Measurements from ENCODE around the gene TMEM242.

TMEM242 gene

DNA sequence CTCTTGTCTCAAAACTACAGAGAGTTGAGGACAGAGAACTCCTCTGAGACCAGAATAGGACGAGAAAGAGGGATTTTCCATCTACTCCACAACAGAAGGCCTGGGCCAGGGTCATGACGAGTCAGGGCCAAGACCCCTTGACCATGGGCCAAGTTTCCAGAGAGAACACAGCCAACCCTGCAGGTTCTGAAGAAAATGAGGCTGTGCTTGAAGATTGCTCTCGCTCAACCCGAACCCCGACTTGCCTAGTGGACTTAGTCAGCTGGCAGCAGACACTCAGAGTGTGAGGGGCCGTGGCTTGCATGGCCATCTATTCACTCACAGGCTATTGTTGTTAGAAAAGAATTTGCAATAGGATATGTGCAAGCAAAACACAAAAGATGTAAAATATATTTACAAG is 54.5 kb downstream of the TMEM242 start:
- DNase-seq = no peak

DNA sequence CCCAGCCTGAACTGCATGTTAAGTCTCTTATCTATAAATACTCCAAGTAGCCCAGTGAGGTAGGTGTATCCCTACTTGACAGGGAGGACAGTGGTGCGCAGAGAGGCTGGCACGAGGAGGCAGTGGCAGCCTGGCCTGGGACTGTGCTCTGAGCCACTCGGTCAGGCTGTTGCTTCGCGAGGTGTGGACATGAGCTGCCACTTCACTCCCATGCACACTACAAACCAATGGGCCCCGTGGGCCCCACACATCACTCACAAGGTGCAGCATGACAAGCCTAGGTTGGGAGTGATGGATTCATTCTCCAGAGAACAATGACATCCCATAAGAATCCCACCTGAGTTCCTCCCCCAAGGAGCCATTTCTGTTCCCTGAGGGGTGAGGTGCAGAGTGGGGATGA is 54.9 kb downstream of the TMEM242 start:
- DNase-seq = no peak

DNA sequence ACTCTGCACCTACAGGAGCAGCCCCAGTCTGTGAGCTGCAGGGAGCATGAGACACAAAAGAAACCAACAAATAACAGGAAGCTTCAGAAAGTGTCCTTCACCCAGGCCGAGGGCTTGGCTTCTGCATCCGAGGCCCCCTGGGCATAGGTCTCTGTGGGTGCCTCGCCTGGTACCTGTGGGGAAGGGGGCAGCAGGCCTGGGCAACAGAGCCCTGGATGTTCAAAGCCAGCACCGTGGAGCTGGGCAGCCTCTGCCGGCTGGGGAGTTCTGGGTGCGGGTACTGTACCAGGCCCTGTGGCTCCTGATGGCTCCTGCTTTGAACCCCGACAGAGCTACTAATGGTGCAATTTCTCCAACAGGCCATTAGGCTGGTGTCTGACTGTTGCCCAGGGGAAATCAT is 55.7 kb downstream of the TMEM242 start:
- no peak for DNase-seq

DNA sequence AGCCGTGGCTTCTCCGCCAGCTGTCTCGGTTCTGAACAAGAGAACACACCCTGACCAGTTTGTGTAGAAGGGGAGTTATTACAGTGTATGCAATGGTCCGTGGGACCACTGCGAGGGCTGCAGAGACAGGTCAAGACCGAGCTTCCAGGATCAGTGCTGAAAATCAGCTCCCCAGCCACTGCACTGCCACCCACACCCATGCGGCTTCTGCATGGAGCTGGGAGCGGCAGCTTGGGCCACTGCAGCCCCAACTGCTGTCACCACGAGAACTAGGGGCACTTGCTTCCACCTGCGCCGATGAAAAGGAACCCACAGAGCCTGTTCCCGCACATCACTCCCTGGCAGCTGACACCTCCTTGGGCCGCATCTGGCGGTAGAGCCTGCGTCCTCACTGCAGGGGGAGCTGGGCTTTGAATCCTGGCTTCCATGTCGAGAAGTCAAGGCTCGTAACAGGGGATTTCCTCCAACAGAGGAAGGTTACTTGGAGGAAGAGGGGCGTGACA is 56.2 kb downstream of the TMEM242 start:
- no peak for DNase-seq

DNA sequence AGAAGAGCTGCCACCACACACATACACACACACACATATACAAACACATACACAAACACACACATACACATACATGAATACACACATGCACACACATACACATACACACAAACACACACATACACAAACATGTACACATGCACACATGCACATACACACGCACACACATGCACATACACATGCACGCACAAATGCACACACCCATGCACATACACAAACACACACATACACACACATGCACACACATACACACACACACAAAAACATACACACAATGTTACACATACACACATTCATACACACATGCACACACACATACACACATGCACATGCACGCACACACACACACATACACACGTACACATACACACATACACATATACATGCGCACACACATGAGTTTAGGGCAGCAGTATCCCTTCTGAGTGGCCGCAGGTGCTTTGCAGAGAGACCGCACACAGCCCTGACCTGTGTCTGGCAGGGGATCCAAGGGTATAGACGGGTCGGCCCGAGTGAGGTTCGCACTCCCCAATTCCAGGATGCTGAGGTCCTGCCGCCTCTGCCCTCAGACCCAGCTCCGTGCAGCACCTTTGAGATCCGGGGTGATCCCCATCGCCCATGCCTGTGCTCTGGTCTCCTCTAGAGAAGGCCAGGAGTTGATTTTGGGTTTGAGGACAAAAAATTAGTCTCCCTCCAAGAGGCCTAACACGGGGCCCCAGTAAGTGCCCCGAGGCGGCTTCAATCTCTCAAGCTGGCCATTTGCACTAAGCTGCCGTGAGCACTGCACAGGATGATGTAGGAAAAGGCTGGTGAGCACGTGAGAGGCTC is 56.8 kb downstream of the TMEM242 start:
- DNase-seq = no peak

DNA sequence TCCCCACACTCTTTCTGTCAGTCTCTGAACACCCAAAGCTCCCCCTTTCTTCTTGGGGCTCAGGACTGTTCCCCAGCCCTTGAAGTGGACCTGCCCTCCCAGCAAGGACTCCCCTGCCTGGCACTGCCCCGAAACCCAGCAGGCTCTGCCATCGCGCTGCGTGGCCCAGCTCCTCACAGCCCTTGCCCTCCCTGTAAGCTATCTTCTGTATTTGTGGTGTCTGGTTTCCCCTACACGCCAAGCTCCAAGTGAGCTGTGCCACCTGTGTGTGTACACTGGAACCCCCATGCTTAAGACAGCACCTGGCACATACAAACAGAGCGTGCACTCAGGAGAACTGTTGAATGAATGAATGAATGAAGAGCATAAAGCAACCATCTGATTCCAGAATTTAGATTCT is 57.7 kb downstream of the TMEM242 start:
- DNase-seq = no peak

DNA sequence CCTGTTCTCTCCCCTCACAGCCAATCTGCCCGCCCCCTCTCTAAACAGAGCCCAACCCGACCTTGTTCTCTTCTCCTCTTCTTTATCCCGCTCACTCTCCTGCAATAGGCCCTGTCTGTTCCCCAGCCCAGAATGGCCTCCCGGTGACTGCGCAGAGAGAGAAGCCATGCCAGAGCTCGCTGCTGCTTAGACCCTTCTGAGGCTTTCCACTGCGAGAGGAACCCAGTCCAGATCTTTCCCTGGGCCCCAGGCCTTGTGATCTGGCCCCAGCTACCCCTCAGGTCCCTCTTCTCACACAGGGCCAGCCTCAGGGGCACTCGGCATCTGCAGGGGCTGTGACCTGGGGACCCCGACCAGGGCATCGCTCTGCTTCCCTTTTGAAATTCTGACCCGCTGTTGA is 58.1 kb downstream of the TMEM242 start:
- DNase-seq = no peak

DNA sequence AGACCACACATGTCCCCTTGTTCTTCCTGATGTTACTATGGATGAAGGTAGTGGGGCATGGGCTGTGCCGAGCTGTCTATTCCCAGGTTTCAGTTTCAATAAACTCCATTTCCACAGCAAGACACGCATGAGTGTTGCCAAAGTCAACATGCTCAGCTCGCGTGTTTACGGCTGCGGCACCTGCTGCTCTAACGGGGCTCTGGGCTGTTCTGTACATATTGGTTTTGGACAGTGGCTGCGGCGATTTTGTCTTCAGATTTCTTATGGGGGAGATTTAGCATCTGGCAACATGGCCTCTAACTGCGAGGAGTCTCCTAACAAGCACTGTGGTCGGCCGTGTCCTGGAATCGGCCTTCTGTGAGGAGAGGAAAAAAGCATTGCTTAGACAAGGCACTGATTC is 58.6 kb downstream of the TMEM242 start:
- DNase-seq = no peak

DNA sequence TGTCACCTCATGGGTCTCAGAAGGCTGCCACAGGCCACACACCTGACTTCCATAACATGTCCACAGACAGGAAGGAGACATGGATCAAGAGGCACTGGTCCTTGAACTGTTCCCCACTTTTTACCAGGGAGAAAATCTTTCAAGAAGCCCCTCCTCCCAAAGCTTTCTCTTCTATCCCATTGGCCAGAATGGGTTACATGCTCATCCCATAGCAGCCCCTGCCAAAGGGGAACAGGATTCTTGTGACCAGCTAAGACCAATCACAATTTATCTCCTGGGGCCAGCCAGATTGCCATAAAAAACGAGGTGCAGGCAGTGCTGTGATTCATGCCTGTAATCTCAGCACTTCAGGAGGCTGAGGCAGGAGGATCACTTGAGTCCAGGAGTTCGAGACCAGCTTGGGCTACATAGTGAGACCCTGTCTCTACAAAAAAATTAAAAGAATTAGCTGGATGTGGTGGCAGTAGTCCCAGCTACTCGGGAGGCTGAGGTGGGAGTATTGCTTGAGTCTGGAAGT is 59.4 kb downstream of the TMEM242 start:
- DNase-seq = no peak

DNA sequence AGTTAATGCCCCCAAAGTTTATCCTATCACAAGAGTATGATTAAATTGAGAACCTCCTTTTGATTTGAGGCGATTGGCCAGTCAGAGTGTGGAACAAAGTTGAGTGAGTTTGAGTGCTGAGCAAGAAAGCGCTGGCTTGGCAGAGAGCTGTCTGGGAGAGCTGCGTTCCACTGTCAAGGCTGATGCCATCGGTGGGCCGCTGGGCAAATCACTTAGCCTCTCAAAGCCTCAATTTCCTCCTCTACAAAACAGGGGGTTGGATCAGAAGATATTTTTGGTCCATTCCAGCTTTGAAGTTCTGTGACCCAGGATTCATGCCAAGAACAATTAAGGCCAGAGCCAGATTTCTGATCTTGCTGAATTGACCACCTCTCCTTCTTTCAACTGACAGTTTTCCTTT is 60.2 kb downstream of the TMEM242 start:
- DNase-seq = no peak

DNA sequence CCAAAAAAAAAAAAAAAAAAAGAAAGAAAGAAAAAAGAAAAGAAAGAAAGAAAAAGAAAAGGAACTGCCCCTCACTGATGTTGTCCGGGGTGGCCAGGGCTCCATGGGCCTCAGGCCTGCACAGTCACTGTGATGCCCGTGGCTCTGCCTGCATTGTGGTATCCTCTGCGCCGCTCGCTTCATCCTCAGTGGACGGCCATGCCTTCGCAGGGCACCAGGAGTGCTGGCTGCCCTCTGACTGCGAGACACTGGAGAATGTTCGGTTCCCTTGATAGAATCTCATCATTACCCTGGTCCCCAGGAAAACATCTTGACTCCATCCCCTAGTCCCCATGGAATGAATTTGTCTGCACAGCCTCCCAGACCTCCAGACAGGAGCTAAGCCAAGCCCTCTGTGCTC is 61.7 kb downstream of the TMEM242 start:
- DNase-seq = no peak

DNA sequence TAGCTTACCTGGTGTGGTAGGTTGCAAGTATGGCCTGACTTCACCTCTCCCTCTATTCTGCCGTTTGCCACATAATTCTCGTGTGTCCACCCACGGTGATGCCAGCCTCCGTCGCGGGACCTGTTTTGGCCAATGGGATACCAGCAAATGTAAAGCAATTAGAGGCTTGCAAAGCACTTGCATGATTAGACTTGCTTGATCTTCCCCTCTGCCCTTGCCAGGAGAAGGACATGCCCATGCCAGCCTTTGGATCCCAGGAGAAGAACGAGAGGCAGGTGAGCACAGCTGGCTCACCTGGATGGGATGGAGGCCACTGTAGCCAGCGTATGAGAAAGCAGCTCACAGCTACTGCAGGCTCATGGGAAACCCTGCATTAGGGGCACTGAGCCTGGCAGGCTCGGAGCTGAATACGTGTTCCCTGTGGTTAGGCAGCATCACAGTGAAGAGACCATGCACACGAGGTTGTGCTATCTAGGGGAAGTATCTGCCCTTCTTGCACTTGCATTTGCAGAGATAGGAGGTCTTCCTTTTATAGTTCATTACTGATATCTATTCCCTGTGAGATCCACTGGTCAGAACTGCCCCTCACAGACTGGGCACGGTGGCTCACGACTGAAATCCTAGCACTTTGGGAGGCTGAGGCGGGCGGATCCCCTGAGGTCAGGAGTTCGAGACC is 62.4 kb downstream of the TMEM242 start:
- DNase-seq = no peak

DNA sequence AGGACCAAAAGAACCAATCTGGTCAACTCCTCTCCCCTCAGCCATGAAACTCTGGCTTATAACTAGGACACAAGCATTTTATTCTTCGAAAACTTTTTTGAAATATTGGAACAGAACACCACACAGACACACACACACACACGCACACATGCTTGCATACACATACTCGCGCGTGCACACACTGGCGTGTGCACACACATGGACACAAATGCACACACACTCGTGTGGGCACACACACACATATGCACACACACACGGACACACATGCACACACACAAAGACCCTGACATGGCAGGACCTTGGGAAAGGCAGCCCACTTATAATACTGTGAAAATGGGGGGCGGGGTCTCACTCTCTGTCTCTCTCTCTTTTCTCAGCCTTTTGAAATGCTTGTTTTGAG is 63.9 kb downstream of the TMEM242 start:
- DNase-seq = no peak

DNA sequence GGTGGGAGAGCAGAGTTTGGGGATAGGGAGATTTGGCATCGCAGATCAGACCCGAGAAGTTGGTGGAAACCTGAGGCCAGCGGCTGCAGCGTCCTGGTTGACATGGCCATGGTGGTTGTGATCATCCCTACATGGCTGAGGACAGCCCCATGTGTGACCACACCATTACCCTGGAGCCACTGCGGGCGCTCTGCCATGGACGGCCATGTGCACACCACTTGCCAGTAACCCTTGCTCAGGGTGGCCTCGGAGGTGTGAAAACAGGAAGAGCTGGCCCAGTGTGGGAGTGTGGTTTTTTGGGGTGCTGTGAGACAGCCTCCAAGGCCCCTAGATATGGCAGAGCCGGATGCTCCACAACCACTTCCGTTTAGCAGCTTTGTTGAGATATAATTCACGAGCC is 64.4 kb downstream of the TMEM242 start:
- no peak for DNase-seq

DNA sequence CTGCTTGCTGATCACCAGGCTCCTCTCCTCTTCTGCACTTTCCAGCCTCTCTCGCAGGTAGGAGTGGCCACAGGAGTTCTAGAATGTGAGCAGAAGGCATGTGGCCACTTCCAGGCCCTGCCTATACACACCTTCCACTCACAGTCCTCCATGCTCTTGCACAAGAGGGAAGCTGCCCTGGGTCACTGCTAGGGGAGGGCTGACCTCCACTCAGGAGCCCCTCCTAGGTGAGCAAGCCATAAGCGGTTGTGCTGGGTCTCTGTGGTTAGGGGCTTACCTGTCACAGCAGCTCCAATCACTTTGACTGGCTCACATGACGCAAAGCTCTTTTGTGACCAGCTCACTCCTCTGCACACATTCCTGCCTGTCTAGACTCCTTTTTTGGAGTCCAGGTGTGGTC is 68.2 kb downstream of the TMEM242 start:
- no peak for DNase-seq

DNA sequence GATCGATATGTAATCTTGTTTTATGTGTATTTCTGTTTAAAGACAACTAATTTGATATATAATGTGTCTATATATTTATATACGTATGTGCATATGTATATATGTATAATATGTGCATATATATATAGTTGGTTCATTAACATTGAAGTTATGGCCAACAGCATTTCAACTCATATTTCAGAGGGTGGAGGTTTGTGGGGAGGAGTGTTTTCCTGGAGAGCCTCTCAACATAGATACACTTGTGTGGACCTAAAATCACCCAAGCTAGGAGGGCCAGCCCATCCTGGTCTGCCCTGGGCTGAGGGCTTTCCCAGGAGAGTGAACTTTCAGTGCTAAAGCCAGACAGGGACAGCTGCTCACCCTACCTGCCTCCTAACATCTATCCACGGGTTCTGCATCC is 68.8 kb downstream of the TMEM242 start:
- no peak for DNase-seq

DNA sequence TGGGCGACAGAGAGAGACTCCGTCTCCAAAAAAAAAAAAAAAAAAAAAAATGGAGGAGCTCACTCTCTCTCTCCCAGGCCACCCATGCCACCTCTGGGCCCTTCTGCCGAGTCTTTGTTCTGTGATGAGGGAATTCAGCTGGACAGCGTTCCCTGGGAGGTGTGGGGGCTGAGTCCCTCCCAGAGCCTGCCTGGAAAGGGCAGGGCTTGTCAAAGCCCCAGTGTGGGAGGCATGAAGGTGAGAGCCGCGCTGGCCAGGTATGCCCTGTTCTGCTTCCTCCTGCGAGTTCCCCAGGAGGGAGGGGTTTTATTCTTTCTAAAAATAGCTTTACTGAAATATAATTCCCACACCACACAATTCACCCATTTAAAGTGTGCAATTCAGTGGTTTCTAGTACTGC is 69.6 kb downstream of the TMEM242 start:
- DNase-seq = no peak

DNA sequence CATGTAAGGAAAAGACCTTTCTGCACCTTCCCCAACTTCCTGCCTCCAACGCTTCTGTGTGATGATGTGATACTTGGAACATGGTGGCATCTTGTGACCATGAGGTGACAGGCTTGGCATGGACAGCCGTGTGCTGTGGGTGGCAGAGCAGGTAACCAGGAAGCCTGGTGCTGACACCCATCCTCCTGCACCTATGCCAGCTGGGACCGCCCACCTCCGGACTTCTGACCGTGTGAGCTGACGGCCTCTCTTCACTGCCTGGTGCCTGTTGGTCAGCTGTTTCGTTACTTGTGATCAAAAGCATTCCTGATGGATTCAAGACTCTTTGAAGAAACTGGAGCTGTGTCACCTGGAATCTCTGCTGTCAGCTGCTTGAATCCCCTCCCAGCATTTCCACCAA is 70.3 kb downstream of the TMEM242 start:
- DNase-seq = no peak

DNA sequence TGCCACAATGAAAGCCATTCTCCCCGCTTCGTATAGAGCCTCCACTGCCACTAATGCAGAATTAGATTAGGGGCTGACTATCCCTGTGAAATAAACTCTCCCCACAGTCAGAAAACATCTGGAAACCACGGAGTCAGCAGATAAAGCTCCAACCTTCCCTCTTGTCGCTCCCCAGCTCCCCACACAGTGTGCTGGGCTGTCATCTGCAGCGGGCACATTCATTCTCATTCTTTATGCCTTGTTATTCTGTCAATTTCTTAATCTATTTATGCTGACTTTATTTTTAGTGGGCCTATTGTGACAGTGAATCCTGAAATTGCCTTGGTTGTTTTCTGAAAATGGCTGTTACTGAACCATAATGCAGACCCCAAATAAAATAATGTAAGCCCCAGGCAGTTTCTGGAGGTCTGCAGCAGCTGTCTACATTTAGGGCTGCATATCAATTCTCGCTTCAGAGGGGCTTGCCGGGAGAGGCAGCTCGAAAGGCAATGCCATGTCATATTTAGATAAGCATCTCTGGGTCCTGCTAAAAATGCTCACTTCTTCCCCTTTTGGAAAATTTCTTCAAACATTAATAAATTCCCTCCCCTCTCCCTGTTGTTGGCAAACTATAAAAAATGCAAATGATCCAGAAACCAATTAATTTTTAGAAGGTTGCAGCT is 71.6 kb downstream of the TMEM242 start:
- no peak for DNase-seq

DNA sequence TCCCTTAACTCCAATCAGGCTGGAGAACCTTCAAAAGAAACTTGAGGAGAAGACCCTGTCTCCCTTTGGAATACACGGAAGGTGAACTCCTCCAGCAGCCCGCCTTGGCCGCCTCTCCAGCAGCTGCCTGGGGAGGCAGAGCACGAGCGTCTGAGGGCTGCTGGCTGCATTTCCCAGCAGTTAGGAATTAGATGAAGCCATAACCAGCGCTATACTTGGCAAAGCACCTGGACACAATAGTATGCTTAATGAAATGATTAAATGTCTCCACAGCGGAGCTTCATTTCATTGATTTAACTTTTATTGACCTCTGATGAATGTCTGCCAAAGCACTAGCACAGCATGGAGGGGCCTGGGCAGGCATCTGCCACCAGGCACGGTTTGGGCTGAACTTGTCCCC is 73.5 kb downstream of the TMEM242 start:
- no peak for DNase-seq

DNA sequence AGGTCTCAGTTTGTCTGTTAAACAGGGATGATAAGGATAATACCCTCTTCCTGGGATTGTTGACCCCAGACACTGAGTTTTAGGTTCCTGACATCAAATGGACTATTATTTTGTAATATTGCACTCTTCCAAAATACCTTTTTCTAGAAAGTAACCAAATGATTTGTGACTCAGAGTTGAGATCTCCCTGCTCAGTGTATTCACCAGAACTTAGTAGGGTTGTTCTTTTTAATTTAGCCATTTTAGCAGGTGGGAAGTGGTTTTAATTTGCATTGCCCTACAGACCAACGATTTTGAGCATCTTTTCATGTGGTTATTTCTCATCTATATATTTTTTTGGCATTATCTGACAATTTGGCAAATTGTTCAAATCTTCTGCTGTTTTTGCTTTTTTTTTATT is 75.1 kb downstream of the TMEM242 start:
- no peak for DNase-seq

DNA sequence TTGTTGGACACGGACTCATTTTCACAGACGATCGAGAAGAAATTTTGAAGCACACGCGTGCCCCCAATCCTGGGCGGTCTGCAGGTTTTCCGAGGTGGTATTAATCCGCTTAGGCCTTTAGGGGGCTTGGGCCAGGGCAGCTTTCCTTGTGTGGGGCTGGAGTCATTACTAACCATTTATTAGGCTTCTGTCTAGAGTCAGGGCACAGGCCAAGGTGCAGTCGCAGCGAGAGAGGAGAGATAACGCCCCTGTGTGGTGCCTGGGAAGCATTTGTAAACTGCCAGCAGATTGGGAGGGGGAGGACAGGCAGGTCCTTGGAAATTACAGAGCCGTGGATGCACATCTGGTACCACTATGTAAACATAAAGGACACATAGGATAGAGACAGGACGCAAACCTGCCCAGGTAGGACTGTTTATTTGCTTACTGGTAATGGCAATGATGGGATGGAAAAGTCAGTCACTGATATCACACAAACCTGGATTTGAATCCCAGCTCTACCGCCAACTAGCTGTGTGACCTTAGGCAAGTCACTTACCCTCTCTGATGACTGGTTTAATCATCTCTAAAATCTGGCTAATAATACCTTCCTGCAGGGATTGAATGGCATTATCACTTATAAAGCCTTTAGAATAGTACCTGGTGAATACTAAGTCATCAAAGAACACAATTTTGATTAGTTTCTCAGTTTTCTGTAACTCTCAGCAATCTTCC is 76.4 kb downstream of the TMEM242 start:
- no peak for DNase-seq

DNA sequence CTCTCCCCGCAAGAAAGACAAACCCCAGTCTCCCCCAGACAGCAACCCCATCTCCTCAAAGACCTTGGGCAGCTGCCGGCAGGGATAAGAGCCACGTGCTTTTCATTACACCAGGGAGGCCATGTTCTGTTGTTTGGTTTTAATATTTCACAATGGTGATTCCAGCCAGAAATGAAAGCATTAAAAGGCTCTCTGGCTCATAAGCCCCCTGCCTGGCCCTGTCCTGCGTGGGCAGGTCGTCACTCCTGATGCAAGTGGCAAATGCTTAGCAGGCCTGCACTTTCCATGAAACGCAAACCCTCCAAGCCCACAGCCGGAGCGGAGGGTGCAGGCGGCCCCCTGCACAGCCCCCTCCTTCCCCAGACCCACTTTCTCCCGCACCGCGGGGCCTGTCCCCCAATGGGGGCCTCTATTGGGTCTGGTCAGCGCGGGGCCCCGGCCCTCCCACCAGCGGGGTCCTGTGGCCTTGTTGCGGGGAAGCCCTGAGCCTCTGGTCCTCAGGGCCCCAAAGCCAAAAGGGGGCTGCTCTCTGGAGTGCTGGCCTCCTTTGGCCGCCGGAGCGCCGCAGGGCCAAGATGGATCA is 77.2 kb downstream of the TMEM242 start:
- no peak for DNase-seq

Measured in NCI-H510A (cell line).